GM18907 (cell line): ENCODE measurements around the gene DNAJC8.
A peak's percentile ranks its signal among the peaks of the same experiment; 100 is the strongest.

Source experiments
- ATAC-seq: cut with Tn5 transposase; IDR thresholded peaks from one replicate; pipeline ENCODE4 v1.9.1; 2021; ENCODE audit warnings: mild to moderate bottlenecking, moderate library complexity; ENCODE audit not compliant: unreplicated experiment

DNAJC8 gene

GRCh38 chr1:28173980-28174297 is 58.9 kb downstream of the DNAJC8 start:
- no peak for ATAC-seq

- ATAC-seq: no peak
Observed at GRCh38 chr1:28173151-28173979, 59.5 kb downstream of the DNAJC8 start.

- ATAC-seq: peak; percentile 72
Observed at GRCh38 chr1:28172713-28173150, 60.1 kb downstream of the DNAJC8 start.

GRCh38 chr1:28171246-28171645 is 61.6 kb downstream of the DNAJC8 start:
- ATAC-seq: no peak

GRCh38 chr1:28170001-28170596 is 62.7 kb downstream of the DNAJC8 start:
- no peak for ATAC-seq

GRCh38 chr1:28163496-28164161 is 69.2 kb downstream of the DNAJC8 start:
- no peak for ATAC-seq

GRCh38 chr1:28162151-28162550 is 70.7 kb downstream of the DNAJC8 start:
- ATAC-seq: no peak

- no peak for ATAC-seq
Observed at GRCh38 chr1:28161751-28162150, 71.1 kb downstream of the DNAJC8 start.

- no peak for ATAC-seq
Observed at GRCh38 chr1:28160782-28161266, 72.0 kb downstream of the DNAJC8 start.

- ATAC-seq: no peak
Observed at GRCh38 chr1:28159680-28160079, 73.1 kb downstream of the DNAJC8 start.

- ATAC-seq: no peak
Observed at GRCh38 chr1:28159243-28159642, 73.6 kb downstream of the DNAJC8 start.

- no peak for ATAC-seq
Observed at GRCh38 chr1:28157894-28158293, 74.9 kb downstream of the DNAJC8 start.

GRCh38 chr1:28156821-28157220 is 76.0 kb downstream of the DNAJC8 start:
- no peak for ATAC-seq

GRCh38 chr1:28155628-28156027 is 77.2 kb downstream of the DNAJC8 start:
- no peak for ATAC-seq

GRCh38 chr1:28154078-28154594 is 78.7 kb downstream of the DNAJC8 start:
- ATAC-seq: no peak
